Posterior cingulate gyrus (tissue), 11 donors: Measurements from ENCODE around the gene GNAQ.

Experiments used
- DNase-seq, 10 donors: peaks; one replicate each; pipeline versions ENCODE4 v3.0.0 to v3.0.0-alpha.2; 2020 to 2021; ENCODE audit warnings: mixed read lengths in 3 of 10
- intact Hi-C: fragments of 100-400 bp; cut with DNase I; formaldehyde crosslinking; loops from one replicate; pipeline ENCODE4 v1.15.1; 2023

The GNAQ gene

GRCh38 chr9:77981332-77981731 is 50.3 kb downstream of the GNAQ start:
- DNase-seq: peak in 1 of 10 donors; percentile 84
- intact Hi-C loops: loop anchor here (10.0 kb wide), 1 partner anchor 233 kb away; no protein-coding TSS in a partner anchor

DNA sequence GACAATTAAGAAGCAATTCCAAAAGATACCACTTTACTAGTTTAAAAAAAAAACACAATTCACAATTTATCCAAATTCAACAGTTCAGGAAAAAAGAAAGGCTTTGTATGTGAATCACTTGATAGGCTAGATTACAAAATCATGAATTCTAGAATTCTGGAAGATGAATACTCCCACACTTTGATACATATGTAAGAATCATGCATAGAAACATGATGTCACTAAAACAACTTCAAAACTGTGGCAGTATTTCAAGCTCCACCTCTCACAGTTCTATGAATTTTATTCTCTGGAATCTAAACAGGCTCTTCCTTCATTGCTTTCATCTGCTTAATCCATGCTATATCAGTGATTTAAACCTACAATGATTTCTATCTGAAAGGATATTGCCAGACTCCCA is 51.0 kb downstream of the GNAQ start:
- no peak for DNase-seq

DNA sequence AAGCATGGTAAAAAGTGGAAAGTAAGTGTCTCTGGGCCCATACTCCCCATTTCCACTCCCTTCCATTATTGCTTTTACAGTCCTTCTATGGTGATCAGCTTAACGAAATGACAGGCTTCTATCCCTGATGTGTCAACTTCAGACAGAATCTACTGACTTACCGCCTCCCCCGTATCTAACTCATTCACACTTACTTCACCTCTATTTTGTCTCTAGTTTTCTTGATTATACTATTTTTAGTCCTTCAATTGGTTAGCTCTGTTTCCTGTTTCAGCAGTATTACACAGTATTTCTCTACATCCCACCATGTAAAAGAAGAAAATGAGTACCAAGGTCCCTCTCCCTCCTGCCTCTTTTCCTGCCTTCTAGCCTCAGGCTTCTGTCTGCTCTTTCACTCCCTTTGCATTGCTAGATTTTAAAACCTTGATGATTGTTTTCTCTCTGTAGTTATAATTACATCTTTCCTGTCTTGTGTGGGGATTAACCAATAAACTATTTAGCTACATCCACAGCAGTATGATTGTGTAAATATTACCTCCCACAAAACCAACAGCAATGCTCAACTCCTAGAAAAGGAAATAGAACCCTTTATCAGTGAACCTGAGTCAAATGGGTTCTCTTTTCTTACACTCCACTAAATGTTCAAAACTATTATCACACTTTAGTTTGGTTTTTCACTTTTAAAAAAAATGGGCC is 53.4 kb downstream of the GNAQ start:
- no peak for DNase-seq
- intact Hi-C loops: loop anchor here (5.0 to 10.0 kb wide), 2 partner anchors 133 to 144 kb away; no protein-coding TSS in a partner anchor

More for the DNA sequence above, 51.0 kb downstream of the GNAQ start:
- intact Hi-C loops: loop anchor here (10.0 kb wide), 1 partner anchor 234 kb away; no protein-coding TSS in a partner anchor

- intact Hi-C loops: loop anchor here (2.0 to 10.0 kb wide), 3 partner anchors 54 to 145 kb away; partner anchors contain the start of gene GNAQ
Measured at GRCh38 chr9:77977210-77977611, 54.4 kb downstream of the GNAQ start.

DNA sequence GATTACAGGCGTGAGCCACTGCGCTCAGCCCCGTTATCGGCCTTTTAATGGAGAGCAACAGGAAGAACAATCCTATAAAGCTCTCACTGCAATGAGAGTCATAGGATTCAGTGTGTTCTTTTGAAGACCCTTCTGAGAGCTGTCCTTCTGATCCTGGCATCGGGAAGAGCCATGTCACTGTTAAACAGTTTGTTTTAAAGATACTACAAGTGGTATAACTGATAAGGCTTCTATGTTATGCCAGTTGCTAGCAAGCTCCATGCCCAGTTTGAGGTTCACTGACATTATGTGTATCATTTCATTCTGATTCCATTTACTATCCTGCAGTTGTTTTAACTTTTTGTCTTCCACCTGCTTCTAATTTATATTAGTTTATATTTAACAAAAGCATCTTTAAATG is 55.8 kb downstream of the GNAQ start:
- no peak for DNase-seq
- intact Hi-C loops: loop anchor here (2.0 to 10.0 kb wide), 3 partner anchors 55 to 146 kb away; partner anchors contain the start of gene GNAQ

More at GRCh38 chr9:77977210-77977611, 54.4 kb downstream of the GNAQ start:
- peak in 9 of 10 donors; percentile 27 to 93 (median 61) for DNase-seq

DNA sequence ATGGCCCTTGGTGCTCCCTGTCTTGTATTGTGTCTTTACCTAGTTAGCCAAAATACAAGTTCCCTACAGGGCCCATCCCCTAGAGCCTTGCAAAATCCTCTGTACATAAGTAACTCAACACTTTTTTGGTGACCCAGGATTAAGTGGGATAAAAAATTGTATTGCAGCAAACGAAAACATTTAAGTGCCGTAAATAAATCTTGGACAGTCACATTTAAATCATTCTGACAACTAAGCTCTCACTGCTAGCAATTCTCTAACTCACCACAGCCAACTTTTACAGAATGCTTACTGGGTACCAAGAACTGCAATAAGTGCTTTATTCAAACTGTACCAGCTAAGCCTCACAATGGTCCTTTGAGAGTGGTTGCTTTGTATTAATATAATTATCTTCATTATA is 56.6 kb downstream of the GNAQ start:
- intact Hi-C loops: loop anchor here (5.0 to 10.0 kb wide), 2 partner anchors 130 to 147 kb away; no protein-coding TSS in a partner anchor
- DNase-seq: no peak

GRCh38 chr9:77974434-77974833 is 57.2 kb downstream of the GNAQ start:
- intact Hi-C loops: loop anchor here (10.0 kb wide), 1 partner anchor 130 kb away; no protein-coding TSS in a partner anchor
- no peak for DNase-seq

DNA sequence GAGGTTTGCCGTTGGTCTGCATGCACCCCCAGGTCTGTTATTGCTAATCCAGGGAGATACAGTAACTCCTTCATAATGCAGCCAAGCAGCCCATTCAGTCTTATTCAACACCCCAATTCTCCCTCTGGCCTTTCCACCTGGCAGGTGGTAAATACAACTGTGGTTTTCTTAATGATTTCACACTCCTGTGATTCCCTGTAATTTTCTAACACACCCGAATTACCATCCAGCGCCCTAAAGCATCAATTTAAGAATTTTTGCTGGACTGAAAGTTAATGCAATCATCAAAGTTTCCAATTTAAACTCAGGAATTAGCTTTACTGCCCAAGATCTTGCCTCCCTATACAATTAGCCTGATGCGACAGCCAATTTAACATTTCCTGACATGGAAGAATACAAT is 62.5 kb downstream of the GNAQ start:
- no peak for DNase-seq
- intact Hi-C loops: no loop called here

DNA sequence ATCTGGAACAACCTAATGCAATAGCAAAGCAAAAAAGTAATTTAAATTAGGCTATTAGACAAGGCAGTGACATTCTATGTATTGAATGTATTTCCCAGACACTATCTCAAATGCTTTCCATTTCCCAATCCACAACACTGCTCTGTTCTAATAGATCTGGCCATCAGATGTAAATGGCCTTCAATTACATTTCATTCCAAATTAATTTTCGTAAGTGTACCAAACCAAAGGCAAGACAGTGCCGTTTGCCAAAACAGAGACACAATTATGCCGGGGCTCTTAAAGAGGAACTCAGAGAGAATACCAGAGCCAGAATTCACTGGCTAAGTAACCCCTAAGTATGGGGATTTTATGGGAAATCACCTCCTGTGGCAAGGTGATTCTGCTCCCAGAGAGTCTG is 63.1 kb downstream of the GNAQ start:
- intact Hi-C loops: no loop called here
- DNase-seq: no peak

GRCh38 chr9:77966718-77967117 is 64.9 kb downstream of the GNAQ start:
- no peak for DNase-seq
- intact Hi-C loops: no loop called here

DNA sequence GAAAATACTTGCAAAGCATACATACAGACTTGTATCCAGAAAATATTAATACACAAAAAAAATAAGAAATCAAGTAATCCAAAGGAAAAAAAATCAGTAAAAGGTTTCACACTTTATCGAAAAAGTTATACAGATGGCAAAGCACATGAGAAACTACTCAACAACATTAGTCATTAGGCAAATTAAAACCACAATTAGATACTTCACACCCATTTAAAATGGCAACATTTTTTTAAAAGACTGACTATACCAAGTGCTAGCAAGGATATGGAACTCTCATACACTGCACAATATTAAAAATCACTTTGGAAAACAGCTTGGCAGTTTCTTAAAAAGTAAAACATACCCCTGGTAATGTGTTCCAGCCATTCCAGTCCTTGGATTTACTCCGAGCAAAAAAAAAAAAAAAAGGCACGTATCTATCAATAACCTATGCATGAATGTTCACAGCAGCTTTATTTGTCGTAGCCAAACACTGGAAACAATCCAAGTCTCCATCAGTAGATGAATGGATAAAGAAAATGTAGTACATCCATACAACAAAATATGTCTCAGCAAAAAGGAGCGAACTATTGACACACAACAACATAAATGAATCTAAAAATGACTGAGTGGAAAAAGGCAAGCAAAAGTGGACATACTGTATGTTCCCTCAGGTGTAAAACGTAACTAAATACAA is 66.0 kb downstream of the GNAQ start:
- DNase-seq: no peak
- intact Hi-C loops: no loop called here

- intact Hi-C loops: no loop called here
- no peak for DNase-seq
Measured at GRCh38 chr9:77964258-77964657, 67.4 kb downstream of the GNAQ start.

DNA sequence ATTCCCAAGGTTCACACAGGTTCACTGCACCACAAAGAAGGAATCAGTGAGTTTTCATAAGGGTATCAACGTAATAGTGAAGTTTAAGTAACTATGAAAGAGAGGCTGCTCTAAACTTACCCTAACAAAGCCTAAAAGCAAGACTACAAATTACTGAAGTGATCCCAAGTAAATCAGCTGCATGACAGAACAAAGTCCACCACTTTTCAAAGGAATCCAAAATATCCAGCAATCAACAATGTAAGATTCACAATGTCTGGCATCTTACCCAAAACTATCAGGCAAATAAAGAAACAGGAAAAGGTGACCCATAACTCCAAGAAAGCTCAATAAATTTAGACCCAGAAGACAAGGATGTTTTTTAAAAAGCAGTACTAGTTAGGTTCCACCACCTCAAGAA is 70.1 kb downstream of the GNAQ start:
- intact Hi-C loops: no loop called here
- DNase-seq: no peak

DNA sequence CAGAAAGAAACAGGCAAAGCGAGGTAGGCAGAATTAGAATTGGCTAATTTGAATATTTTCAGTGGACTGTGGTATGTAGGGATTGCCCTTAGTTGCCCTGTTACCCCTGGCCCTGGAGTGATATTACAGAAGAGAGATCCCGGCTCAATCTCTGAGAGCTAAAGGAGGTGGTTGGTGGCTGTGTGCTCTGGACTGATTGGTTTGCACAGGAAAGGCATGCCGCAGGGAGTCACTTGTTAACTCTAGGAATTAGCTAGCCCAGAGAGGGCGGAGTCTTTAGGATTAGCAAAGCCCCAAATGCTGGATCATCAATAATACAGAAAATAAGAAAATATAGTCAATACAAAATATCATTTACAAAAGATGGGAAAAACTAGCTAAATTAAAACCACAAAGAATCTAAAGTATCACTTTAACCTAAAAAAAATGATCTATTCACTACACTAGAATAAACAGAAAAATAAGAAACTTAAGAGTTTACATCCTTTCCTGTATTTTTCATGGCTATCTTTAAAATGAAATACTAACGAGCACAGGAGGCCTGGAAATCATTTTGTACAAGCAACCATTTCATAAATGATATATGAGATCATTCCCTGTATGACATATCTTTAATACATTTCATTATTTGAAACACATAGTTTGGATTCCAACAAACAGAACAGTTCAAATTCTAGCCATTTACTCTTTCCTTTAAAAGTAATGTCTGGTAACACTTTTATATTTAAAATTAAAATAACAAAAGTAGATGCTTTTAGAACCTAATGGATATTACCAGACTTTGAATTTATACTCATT is 71.1 kb downstream of the GNAQ start:
- DNase-seq: no peak
- intact Hi-C loops: no loop called here

DNA sequence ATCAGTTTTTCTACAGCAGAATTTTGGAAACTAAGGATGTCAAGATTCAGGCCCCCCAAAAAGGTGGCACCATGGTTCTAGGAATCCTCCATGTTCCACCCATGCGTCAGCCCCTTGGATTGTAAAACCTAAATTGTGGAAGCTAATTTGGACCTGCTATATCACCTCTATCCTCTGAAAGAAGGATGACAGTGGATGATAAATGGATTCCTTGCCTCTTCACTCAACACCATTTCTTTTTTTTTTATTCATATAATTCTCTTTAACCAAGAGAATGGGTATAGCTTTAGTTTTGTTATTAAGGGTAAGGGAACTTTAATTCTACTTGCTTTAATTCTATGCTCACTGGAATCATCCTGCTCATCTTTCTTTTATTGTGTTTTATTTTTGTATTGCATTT is 71.8 kb downstream of the GNAQ start:
- intact Hi-C loops: no loop called here

GRCh38 chr9:77957652-77958051 is 74.0 kb downstream of the GNAQ start:
- DNase-seq: no peak
- intact Hi-C loops: no loop called here

More for the DNA sequence above, 71.8 kb downstream of the GNAQ start:
- DNase-seq: no peak

DNA sequence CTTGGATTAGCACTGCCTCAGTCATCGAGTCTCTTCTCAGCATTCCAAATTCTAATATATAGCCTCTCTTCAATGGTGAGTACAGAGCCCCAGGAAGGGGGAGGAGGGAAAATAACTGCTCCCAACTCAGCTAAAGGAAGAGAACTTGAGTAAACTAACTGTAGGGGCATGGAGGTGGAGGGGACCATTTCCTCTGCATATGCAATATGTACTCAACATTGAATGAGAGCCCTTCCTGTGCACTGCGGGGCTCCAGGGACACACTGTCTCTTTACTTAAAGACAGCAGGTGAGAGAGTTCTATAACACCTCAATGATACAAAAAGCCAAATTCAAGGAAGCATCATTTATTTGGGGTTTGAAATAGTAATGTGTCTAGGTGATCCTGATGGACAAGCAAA is 75.1 kb downstream of the GNAQ start:
- no peak for DNase-seq
- intact Hi-C loops: no loop called here

- no peak for DNase-seq
- intact Hi-C loops: no loop called here
Measured at GRCh38 chr9:77954666-77955015, 77.0 kb downstream of the GNAQ start.

- intact Hi-C loops: no loop called here
- no peak for DNase-seq
Measured at GRCh38 chr9:77954013-77954665, 77.5 kb downstream of the GNAQ start.

DNA sequence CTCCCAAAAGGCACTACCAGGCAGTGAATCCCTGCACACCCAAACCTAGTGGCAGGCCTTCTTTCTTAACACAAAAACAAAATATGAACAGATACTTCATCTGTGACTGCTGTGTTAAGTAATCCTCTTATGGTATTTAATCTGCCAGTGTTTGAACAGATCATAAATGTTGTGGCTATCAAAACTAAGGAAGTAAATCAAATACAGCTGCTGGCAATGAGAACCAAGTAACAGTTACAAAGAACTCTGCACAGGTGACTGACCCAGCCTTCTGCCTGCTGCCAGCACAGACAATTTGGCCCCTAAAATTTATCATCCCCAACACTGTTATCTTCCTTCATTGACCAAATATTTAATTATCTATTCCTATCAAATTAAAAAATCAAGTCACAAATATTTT is 78.0 kb downstream of the GNAQ start:
- no peak for DNase-seq
- intact Hi-C loops: no loop called here
